GM19463 (cell line): ENCODE results near the gene LIPJ.
A peak's percentile ranks its signal among the peaks of the same experiment; 100 is the strongest.

Source experiments
- ATAC-seq: cut with Tn5 transposase; IDR thresholded peaks from one replicate; pipeline ENCODE4 v1.9.1; 2021; ENCODE audit warnings: mild to moderate bottlenecking, moderate library complexity; ENCODE audit not compliant: unreplicated experiment

LIPJ gene

GRCh38 chr10:88586462-88586861, at the start of gene LIPJ:
TSS of gene LIPJ (plus strand) at chr10:88586762. CDS start at chr10:88590688, 3,926 bp downstream.
- no peak for ATAC-seq

- ATAC-seq, result no peak
Measured at GRCh38 chr10:88537322-88537721, 49.2 kb upstream of the LIPJ start.

- ATAC-seq, result no peak
Measured at GRCh38 chr10:88538048-88538447, 48.5 kb upstream of the LIPJ start.

GRCh38 chr10:88540351-88540750, 46.2 kb upstream of the LIPJ start:
- no peak for ATAC-seq

GRCh38 chr10:88541116-88541626, 45.4 kb upstream of the LIPJ start:
- ATAC-seq, result no peak

- no peak for ATAC-seq
Measured at GRCh38 chr10:88542522-88542921, 44.0 kb upstream of the LIPJ start.

GRCh38 chr10:88544140-88544870, 42.3 kb upstream of the LIPJ start:
- no peak for ATAC-seq

- no peak for ATAC-seq
Measured at GRCh38 chr10:88545359-88545758, 41.2 kb upstream of the LIPJ start.

GRCh38 chr10:88546497-88546896, 40.1 kb upstream of the LIPJ start:
- no peak for ATAC-seq

- no peak for ATAC-seq
Measured at GRCh38 chr10:88551246-88551645, 35.3 kb upstream of the LIPJ start.

- ATAC-seq, result no peak
Measured at GRCh38 chr10:88553116-88553752, 33.3 kb upstream of the LIPJ start.

- no peak for ATAC-seq
Measured at GRCh38 chr10:88555190-88555908, 31.2 kb upstream of the LIPJ start.

- ATAC-seq, result no peak
Measured at GRCh38 chr10:88557256-88557655, 29.3 kb upstream of the LIPJ start.

GRCh38 chr10:88557658-88558057, 28.9 kb upstream of the LIPJ start:
- ATAC-seq, result no peak

GRCh38 chr10:88562152-88562551, 24.4 kb upstream of the LIPJ start:
- no peak for ATAC-seq

- no peak for ATAC-seq
Measured at GRCh38 chr10:88565072-88565471, 21.5 kb upstream of the LIPJ start.

GRCh38 chr10:88582411-88582805, 4.2 kb upstream of the LIPJ start:
- no peak for ATAC-seq

GRCh38 chr10:88582806-88583583, 3.6 kb upstream of the LIPJ start, which contains the start of gene RNLS:
TSS of gene RNLS (minus strand) at chr10:88583318.
- peak; percentile 84 for ATAC-seq

- no peak for ATAC-seq
Measured at GRCh38 chr10:88583584-88583957, 3.0 kb upstream of the LIPJ start.

GRCh38 chr10:88592381-88592780, 5.8 kb downstream of the LIPJ start:
- no peak for ATAC-seq

GRCh38 chr10:88592906-88593305, 6.3 kb downstream of the LIPJ start:
- no peak for ATAC-seq
